ENCODE measurements around the gene OPA1. TPM values are rescaled to one million over a fixed set of nuclear protein-coding genes. Genes with fewer than 3 reads are reported as not detected.

The OPA1 gene
- total and polyA plus RNA-seq, 2 of the 8 experiments (the other 6 are each of a cell fraction or from before 2014, with no cell fraction given): 20.3 to 109 TPM

GRCh38 chr3:193688834-193689714 lies 96.1 kb downstream of the OPA1 start:
- Histone ChIP-seq H3K79me1 (ENCODE audit: low read depth, low read length) (no peaks in the 10 kb centered on the region), H3K9ac (replicated peaks in 1 of 4; ENCODE audit: extremely low read depth in 1 of 4, low read depth in 3 of 4, low read length in 3 of 4) (no peak overlapping the region), H3K4me3 (ENCODE audit: extremely low read depth in 1 of 4, insufficient read depth in 2 of 4, low read depth in 3 of 4, low read length in 4 of 4) (no peak overlapping the region), H3K27ac (ENCODE audit: low read depth, low read length) (no peak overlapping the region), H3K9me3 (ENCODE audit: insufficient read depth in 2 of 2, low read depth in 1 of 2, low read length in 1 of 2) (no peaks in the 10 kb centered on the region), H2BK120ac (replicated peaks; ENCODE audit: low read depth, low read length) (no peak overlapping the region), H3K4me1 (replicated peaks in 1 of 4; ENCODE audit: control insufficient read depth in 3 of 4, insufficient read depth in 4 of 4, low read length in 3 of 4) (no peaks in the 10 kb centered on the region), H3K18ac (ENCODE audit: extremely low read depth, low read length) (no peak overlapping the region), H2BK15ac (ENCODE audit: low read length) (no peak overlapping the region), H2AK5ac (ENCODE audit: low read depth, low read length) (no peak overlapping the region), H3K4ac (replicated peaks; ENCODE audit: insufficient read length, low read depth, low read length) (no peak overlapping the region), H4K91ac (replicated peaks; ENCODE audit: insufficient read length, low read length) (no peak overlapping the region), H4K5ac (ENCODE audit: insufficient read length, low read depth, low read length) (no peak overlapping the region), H3K56ac (replicated peaks; ENCODE audit: insufficient read length, low read depth, low read length) (no peak overlapping the region), H3K23me2 (ENCODE audit: low read depth, low read length) (no peaks in the 10 kb centered on the region), H3K36me3 (ENCODE audit: control insufficient read depth in 2 of 4, insufficient read depth in 4 of 4, low read length in 3 of 4) (peaks cover 0 to 21% (median 5%) of the 10 kb centered on the region in 4 experiments; a peak in 4 of 8 replicates), H2AFZ (ENCODE audit: low read length) (no peak overlapping the region), H3K14ac (ENCODE audit: insufficient read length) (no peak overlapping the region), H3K79me2 (ENCODE audit: control insufficient read depth in 1 of 2, insufficient read depth in 2 of 2, low read length in 2 of 2) (no peaks in the 10 kb centered on the region), H3K27me3 (replicated peaks in 1 of 4; ENCODE audit: control insufficient read depth in 3 of 4, extremely low read depth in 1 of 4, insufficient read depth in 3 of 4, low read length in 3 of 4) (no peaks in the 10 kb centered on the region), H2BK20ac (ENCODE audit: low read length) (no peak overlapping the region), H3K4me2 (ENCODE audit: insufficient read depth in 1 of 2, low read depth in 2 of 2, low read length in 2 of 2) (no peak overlapping the region), H4K8ac (ENCODE audit: extremely low read depth, insufficient read depth, low read length) (no peak overlapping the region), H4K20me1 (replicated peaks in 1 of 2; ENCODE audit: control insufficient read depth in 1 of 2, insufficient read depth in 2 of 2, low read length in 2 of 2) (no peaks in the 10 kb centered on the region), H3K23ac (ENCODE audit: insufficient read length) (no peak overlapping the region), H2BK12ac (ENCODE audit: low read depth, low read length) (no peak overlapping the region), H2BK5ac (ENCODE audit: low read depth, low read length) (no peak overlapping the region)
- DNase-seq (ENCODE audit: low read depth in 1 of 2, low spot score in 2 of 2) (no peak), FAIRE-seq (no peak)
- CTCF ChIA-PET (ENCODE audit: partially characterized antibody): interaction anchor here (0.6 to 1.0 kb wide), 4 partner anchors 16 to 674 kb away, joined by 3 to 4 read pairs (median 3); no protein-coding TSS in a partner anchor
- 88% methylated on average over 9 of the region's 9 CpGs; no CpG with 5 or more reads in 1 of the 2 experiments for WGBS, 2 experiments (ENCODE audit: extremely low coverage in 1 of 2, insufficient coverage in 1 of 2, insufficient read length in 1 of 2, insufficient replicate concordance in 2 of 2, low coverage in 1 of 2, low lambda C conversion rate in 2 of 2, missing lambda C conversion rate in 1 of 2)
- POLR2A ChIA-PET (ENCODE audit: partially characterized antibody): no interaction called here
- TF ChIP-seq JUND (IDR thresholded peaks at IDR 0.05; ENCODE audit: low read length) (no peak), TCF12 (IDR thresholded peaks at IDR 0.05; ENCODE audit: low read depth, low read length) (no peak), ATF2 (IDR thresholded peaks at IDR 0.05; ENCODE audit: low read length) (no peak), RFX5 (IDR thresholded peaks at IDR 0.05; ENCODE audit: borderline replicate concordance, low read depth, low read length) (no peak), BCL11A (IDR thresholded peaks at IDR 0.05; ENCODE audit: low read depth in 2 of 2, low read length in 2 of 2) (no peak), GABPA (IDR thresholded peaks at IDR 0.05; ENCODE audit: borderline replicate concordance, insufficient read depth, low read length) (no peak), CREB1 (IDR thresholded peaks at IDR 0.05) (no peak), NANOG (IDR thresholded peaks at IDR 0.05; ENCODE audit: insufficient read depth, low read depth, low read length, poor library complexity, severe bottlenecking) (no peak), PHF8 (conservative IDR thresholded peaks at IDR 0.05; ENCODE audit: low read depth, low read length) (no peak), RNF2 (IDR thresholded peaks at IDR 0.05; ENCODE audit: borderline replicate concordance, low read depth, low read length, missing control alignments, poor library complexity, severe bottlenecking) (no peak)

Data from H1 (cell line).